Calu3 (cell line): ENCODE measurements around the gene CTAGE1. TPM values are rescaled to one million over a fixed set of nuclear protein-coding genes. Genes with fewer than 3 reads are reported as not detected.

Experiments
- Bru-seq: library from RNA; stranded (reverse); fragments of 400-500 nt; gene quantifications from one replicate; lab custom pipeline; 2021; lab: Mats Ljungman, UMichigan
- BruChase-seq, 2 experiments: library from RNA; stranded (reverse); fragments of 400-500 nt; gene quantifications; one replicate each; lab custom pipeline; 2021; lab: Mats Ljungman, UMichigan
- BruUV-seq: library from RNA; stranded (reverse); fragments of 400-500 nt; replicated peaks from 2 replicates; lab custom pipeline; 2021; lab: Mats Ljungman, UMichigan
- CTCF ChIA-PET: fragments of 300-600 bp; sonication (Branson Sonifier 250); formaldehyde crosslinking; loops from one replicate; lab custom pipeline; 2022; ENCODE audit warnings: antibody characterized with exemption; lab: Charles Lee
- DNase-seq: peaks from one replicate; pipeline ENCODE4 v3.0.0; 2022
- H3K27ac Mint-ChIP-seq: one replicate; pipeline ENCODE4 v1.8.0; 2022; ENCODE audit warnings: mixed read lengths; ENCODE audit not compliant: unreplicated experiment
- H3K27me3 Mint-ChIP-seq: one replicate; pipeline ENCODE4 v1.8.0; 2022; ENCODE audit warnings: mixed read lengths; ENCODE audit not compliant: unreplicated experiment
- H3K36me3 Mint-ChIP-seq: one replicate; pipeline ENCODE4 v1.8.0; 2022; ENCODE audit warnings: mild to moderate bottlenecking, moderate library complexity, mixed read lengths; ENCODE audit not compliant: insufficient read depth, unreplicated experiment
- H3K4me1 Mint-ChIP-seq: one replicate; pipeline ENCODE4 v1.8.0; 2022; ENCODE audit warnings: mild to moderate bottlenecking, low read depth, mixed read lengths; ENCODE audit not compliant: unreplicated experiment
- H3K4me3 Mint-ChIP-seq: one replicate; pipeline ENCODE4 v1.8.0; 2022; ENCODE audit warnings: mild to moderate bottlenecking, low read depth, moderate library complexity, mixed read lengths; ENCODE audit not compliant: unreplicated experiment
- H3K9me3 Mint-ChIP-seq: one replicate; pipeline ENCODE4 v1.8.0; 2022; ENCODE audit warnings: low read depth, mixed read lengths; ENCODE audit not compliant: unreplicated experiment
- CTCF ChIP-seq: fragments of 200-600 bp; IDR thresholded peaks from one replicate; pipeline ENCODE4 v1.8.0; 2022; ENCODE audit warnings: antibody characterized with exemption; ENCODE audit not compliant: unreplicated experiment
- intact Hi-C: fragments of 100-400 bp; cut with micrococcal nuclease; formaldehyde crosslinking; loops from one replicate; pipeline ENCODE4 v1.10.0; 2022; ENCODE audit not compliant: unreplicated experiment
- long read RNA-seq: library from polyadenylated mRNA; stranded (forward); transcript quantifications from one replicate; pipeline ENCODE4 v2.0.0, GENCODE V29; 2022
- total RNA-seq: library from RNA; stranded (reverse); gene quantifications from 2 replicates; pipeline ENCODE4 v1.2.3, GENCODE V29; 2022

Gene CTAGE1, protein sequence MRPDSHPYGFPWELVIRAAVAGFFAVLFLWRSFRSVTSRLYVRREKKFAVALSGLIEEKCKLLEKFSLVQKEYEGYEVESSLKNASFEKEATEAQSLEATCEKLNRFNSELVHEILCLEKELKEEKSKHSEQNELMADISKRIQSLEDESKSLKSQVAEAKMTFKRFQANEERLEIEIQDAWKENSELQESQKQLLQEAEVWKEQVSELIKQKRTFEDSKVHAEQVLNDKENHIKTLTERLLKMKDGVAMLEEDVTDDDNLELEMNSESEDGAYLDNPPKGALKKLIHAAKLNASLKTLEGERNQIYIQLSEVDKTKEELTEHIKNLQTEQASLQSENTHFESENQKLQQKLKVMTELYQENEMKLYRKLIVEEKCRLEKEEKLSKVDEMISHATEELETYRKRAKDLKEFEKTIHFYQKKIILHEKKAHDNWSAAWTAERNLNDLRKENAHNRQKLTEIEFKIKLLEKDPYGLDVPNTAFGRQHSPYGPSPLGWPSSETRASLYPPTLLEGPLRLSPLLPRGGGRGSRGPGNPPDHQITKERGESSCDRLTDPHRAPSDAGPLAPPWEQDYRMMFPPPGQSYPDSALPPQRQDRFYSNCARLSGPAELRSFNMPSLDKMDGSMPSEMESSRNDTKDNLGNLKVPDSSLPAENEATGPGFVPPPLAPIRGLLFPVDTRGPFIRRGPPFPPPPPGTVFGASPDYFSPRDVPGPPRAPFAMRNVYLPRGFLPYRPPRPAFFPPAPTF
- not detected in 2 replicates for total RNA-seq
- not detected for Bru-seq, nascent RNA
- BruChase-seq, experiment 1, labeled RNA remaining after a 6-hour chase: percentile 16 among the genes with signal in this experiment
- BruChase-seq, experiment 2, labeled RNA remaining after a 2-hour chase: percentile 12 among the genes with signal in this experiment
- long read RNA-seq: 0 reads

DNA sequence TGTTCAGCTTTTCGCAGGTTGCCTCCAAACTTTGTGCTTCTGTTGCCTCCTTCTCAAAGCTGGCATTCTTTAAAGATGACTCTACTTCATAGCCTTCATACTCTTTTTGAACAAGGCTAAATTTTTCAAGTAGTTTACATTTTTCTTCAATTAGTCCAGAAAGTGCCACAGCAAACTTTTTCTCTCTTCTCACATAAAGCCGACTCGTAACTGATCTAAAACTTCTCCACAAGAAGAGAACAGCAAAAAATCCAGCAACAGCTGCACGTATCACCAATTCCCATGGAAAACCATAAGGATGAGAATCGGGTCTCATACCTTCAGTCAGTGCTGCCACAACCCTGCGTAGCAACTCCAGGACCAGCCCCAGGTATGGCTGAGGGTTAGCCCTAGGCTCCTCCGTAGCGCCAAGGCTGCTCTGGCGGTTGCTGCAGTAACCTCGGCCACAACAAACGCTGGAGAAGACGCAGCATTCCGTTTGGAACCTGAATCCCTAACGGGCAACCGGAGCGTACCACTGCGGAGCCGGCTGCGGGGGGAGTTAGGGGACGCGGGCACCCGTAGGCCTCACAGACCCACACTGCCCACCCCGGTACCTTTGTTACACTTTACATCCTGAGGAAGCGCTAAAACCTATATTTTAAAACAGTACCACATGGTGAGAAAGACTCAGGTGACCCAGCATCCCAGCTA, at the start of gene CTAGE1:
TSS of gene CTAGE1 (minus strand) at position 420 of the 693 bp plus-strand sequence. CDS start at position 316, 104 bp downstream.
- Mint-ChIP-seq H3K36me3 (no peaks in the 10 kb centered on the region), H3K27ac (no peak within 1 kb of the TSS), H3K4me3 (no peak within 1 kb of the TSS), H3K4me1 (no peaks in the 10 kb centered on the region), H3K9me3 (no peaks in the 10 kb centered on the region), H3K27me3 (no peaks in the 10 kb centered on the region)
- TF ChIP-seq CTCF: no peak
- CTCF ChIA-PET: interaction anchor here (1.0 kb wide), 1 partner anchor 11 kb away, joined by 3 read pairs; no protein-coding TSS in a partner anchor
- DNase-seq: no peak
- BruUV-seq: no TSS peak
- intact Hi-C loops: no loop called here

- TF ChIP-seq CTCF: no peak
- DNase-seq: peak; percentile 73
- H3K9me3 Mint-ChIP-seq: peaks cover 10% of the 10 kb centered on the region
- H3K4me3 Mint-ChIP-seq: peak overlapping the region; percentile 64
- CTCF ChIA-PET: interaction anchor here (0.9 to 1.6 kb wide), 8 partner anchors 32 to 120 kb away, joined by 3 to 8 read pairs (median 3); no protein-coding TSS in a partner anchor
- intact Hi-C loops: loop anchor here (1.0 to 10.0 kb wide), 6 partner anchors 84 to 552 kb away; no protein-coding TSS in a partner anchor
- H3K27me3 Mint-ChIP-seq: no peaks in the 10 kb centered on the region
- H3K4me1 Mint-ChIP-seq: peaks cover 76% of the 10 kb centered on the region
- TSS peak; percentile 86 for BruUV-seq
- peak overlapping the region; percentile 100 for H3K27ac Mint-ChIP-seq
- H3K36me3 Mint-ChIP-seq: peaks cover 38% of the 10 kb centered on the region
Observed at GRCh38 chr18:22466608-22467395, 49.1 kb upstream of the CTAGE1 start.

GRCh38 chr18:22465859-22466457, 48.2 kb upstream of the CTAGE1 start:
- peak overlapping the region; percentile 100 for H3K27ac Mint-ChIP-seq

More at GRCh38 chr18:22465859-22466457, 48.2 kb upstream of the CTAGE1 start:
- Mint-ChIP-seq H3K9me3 (peaks cover 10% of the 10 kb centered on the region), H3K27me3 (no peaks in the 10 kb centered on the region), H3K4me3 (peak overlapping the region; percentile 64), H3K36me3 (peaks cover 38% of the 10 kb centered on the region), H3K4me1 (peaks cover 70% of the 10 kb centered on the region)
- DNase-seq: peak; percentile 70
- CTCF ChIA-PET: interaction anchor here (0.9 to 1.6 kb wide), 8 partner anchors 31 to 119 kb away, joined by 3 to 8 read pairs (median 3); no protein-coding TSS in a partner anchor
- TF ChIP-seq CTCF: no peak
- intact Hi-C loops: loop anchor here (1.0 to 10.0 kb wide), 6 partner anchors 85 to 551 kb away; no protein-coding TSS in a partner anchor
- BruUV-seq: no TSS peak
